Heart left ventricle (tissue), 16 donors: ENCODE measurements around the gene HDAC4. TPM values are rescaled to one million over a fixed set of nuclear protein-coding genes. Genes with fewer than 3 reads are reported as not detected.

ENCODE experiments used
- ATAC-seq, 4 donors: fragments of 200-7000 bp; cut with Tn5 transposase; one replicate each; pipeline ENCODE4 v1.9.1; 2020 to 2022; ENCODE audit warnings: moderate library complexity in 4 of 4, mild to moderate bottlenecking in 3 of 4, moderate number of reproducible peaks in 1 of 4
- DNase-seq, 5 donors: peaks; one replicate each; pipeline ENCODE4 v3.0.0-alpha.2; 2020
- H3K27ac ChIP-seq, 12 donors: fragments of 200-600 bp; sonication (generic) in 4 of 12; one replicate each; pipeline versions ENCODE4 v1.5.0 to v1.8.0; 2016 to 2022; ENCODE audit warnings: mild to moderate bottlenecking in 2 of 12
- H3K27me3 ChIP-seq, 9 donors: fragments of 200-600 bp; sonication (generic) in 2 of 9; one replicate each; pipeline versions ENCODE4 v1.5.1 to v1.8.0; 2016 to 2022; ENCODE audit warnings: mild to moderate bottlenecking in 3 of 9
- H3K36me3 ChIP-seq, 9 donors: fragments of 200-600 bp; sonication (generic) in 2 of 9; one replicate each; pipeline versions ENCODE4 v1.5.0 to v1.8.0; 2018 to 2022; ENCODE audit warnings: mild to moderate bottlenecking in 2 of 9
- H3K4me1 ChIP-seq, 12 donors: fragments of 200-600 bp; sonication (generic) in 4 of 12; one replicate each; pipeline versions ENCODE4 v1.5.0 to v1.8.0; 2016 to 2022; ENCODE audit warnings: mild to moderate bottlenecking in 3 of 12
- H3K4me3 ChIP-seq, 12 donors: fragments of 200-600 bp; sonication (generic) in 4 of 12; one replicate each; pipeline versions ENCODE4 v1.5.0 to v1.8.0; 2017 to 2022; ENCODE audit warnings: mild to moderate bottlenecking in 9 of 12, moderate library complexity in 4 of 12
- H3K9me3 ChIP-seq, 12 donors: fragments of 200-600 bp; sonication (generic) in 4 of 12; one replicate each; pipeline versions ENCODE4 v1.5.0 to v1.8.0; 2016 to 2022; ENCODE audit warnings: mild to moderate bottlenecking in 1 of 12
- POLR2A ChIP-seq, 2 donors: fragments of 450-650 bp; IDR thresholded peaks; one replicate each; pipeline ENCODE4 v1.6.1; 2017; ENCODE audit warnings: antibody characterized with exemption in 2 of 2, mild to moderate bottlenecking in 2 of 2, moderate library complexity in 2 of 2
- WGBS, 4 donors: extraction: QIAGEN DNeasy Blood & Tissue Kit in 2 of 4; methylation state at CpG; one replicate each; pipeline versions ENCODE4 v1.1.5 to v1.1.7; 2013 to 2018; 5-methylcytosine and 5-hydroxymethylcytosine counted together
- intact Hi-C, 10 donors: fragments of 100-400 bp; cut with DNase I; formaldehyde crosslinking; loops; one replicate each; pipeline versions ENCODE4 v1.11.1 to v1.14.2; 2022
- polyA plus RNA-seq, 2 donors: library from polyadenylated mRNA; stranded (reverse); fragments of 200-250 nt; gene quantifications; one replicate each; pipeline ENCODE4 v1.2.3, GENCODE V29; 2013
- total RNA-seq, 9 donors: library from RNA; depleted of rRNA in 2 of 9; stranded (reverse); fragments of >200 nt in 2 of 9; fragmentation: NEBNext Ultra II Directional in 3 of 9; extraction: Animal tissue kit (Norgen Biotek cat#: 25700) in 3 of 9; gene quantifications; one replicate each; pipeline versions ENCODE4 v1.1.0 to v1.2.4, GENCODE V29; 2016 to 2023
- TF ChIP-seq, protein P1 (sequence below), 12 donors: fragments of 200-600 bp; sonication (generic) in 4 of 12; IDR thresholded peaks; one replicate each; pipeline versions ENCODE4 v1.5.0 to v1.8.0; 2018 to 2022; ENCODE audit warnings: antibody characterized with exemption in 12 of 12, mild to moderate bottlenecking in 5 of 12
- donor health status: ischemic (EF 13 %, LVEDD 7.1; RV severe dilation, severe dysfunction).
- donor health status: healthy with polysubstance abuse.
- donor health status: DM: no; HTN: yes; CAD: no.
- donor health status: DM: no; HTN: no; CAD: no.
- donor health status: ischemic (EF 25% LVEDD 6.9; RV normal size, moderate dysfunction).
- donor health status: ischemic (EF 25% LVEDD 5.7; RV mildly dilated, moderate dysfunction).
- donor health status: healthy.
- donor health status: DM: yes; HTN: yes; CAD: no.
- donor health status: ischemic (EF 35%, LVEDD 5.7; RV mildly dilated, moderate dysfunction).
- donor health status: nonischemic (EF 11% LVEDD 7.7; RV severe dilation, severe dysfunction).
- donor health status: DM: yes; HTN: yes; CAD: no.
- donor health status: PGD.
- donor health status: ischemic (EF 29% LVEDD 5.4; RV normal size, mild dysfunction).
- donor health status: nonischemic (EF 23%, LVEDD 6.1; RV moderate dilation, normal function).

HDAC4 gene
- total and polyA plus RNA-seq, 11 donors, result 13.9 to 37.6 (median 27.5) TPM

DNA sequence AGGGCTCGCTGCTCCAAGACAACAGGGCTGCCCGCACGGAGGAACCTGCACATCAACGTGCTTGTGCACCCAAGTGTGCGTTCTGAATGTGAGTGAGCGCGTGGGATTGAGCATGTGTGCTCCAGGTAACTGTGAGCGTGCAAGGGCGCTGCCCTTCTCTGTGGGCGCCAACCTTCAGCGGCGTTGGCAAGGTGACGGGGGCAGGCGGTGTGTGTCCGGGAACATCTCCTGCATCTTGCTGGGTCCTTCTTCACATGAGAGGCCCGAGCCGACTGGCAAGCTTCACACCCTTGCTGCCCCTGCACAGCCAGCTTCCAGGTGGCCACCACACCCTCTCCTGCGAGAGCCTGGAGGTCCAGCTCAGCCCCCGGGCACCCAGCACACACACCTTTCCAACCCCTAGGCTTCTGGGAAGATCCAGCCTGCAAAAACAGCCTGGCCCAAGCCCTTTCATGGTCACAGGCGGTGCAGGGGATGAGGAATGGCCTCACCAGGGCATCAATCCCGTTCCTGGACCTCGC lies 220.9 kb downstream of the HDAC4 start:
- H3K27me3 ChIP-seq, result no peaks in the 10 kb centered on the region
- no peak overlapping the region for H3K4me3 ChIP-seq
- intact Hi-C loops, result no loop called here
- no peak for ATAC-seq
- H3K27ac ChIP-seq, result no peak overlapping the region
- peak in 2 of 5 donors; percentile 15 to 48 for DNase-seq
- peaks cover 0 to 59% (median 20%) of the 10 kb centered on the region in 9 donors for H3K36me3 ChIP-seq
- H3K9me3 ChIP-seq, result peaks cover 0 to 15% (median 0%) of the 10 kb centered on the region in 12 donors
- TF ChIP-seq POLR2A (IDR thresholded peaks at IDR 0.05), result no peak
- TF ChIP-seq, protein P1, sequence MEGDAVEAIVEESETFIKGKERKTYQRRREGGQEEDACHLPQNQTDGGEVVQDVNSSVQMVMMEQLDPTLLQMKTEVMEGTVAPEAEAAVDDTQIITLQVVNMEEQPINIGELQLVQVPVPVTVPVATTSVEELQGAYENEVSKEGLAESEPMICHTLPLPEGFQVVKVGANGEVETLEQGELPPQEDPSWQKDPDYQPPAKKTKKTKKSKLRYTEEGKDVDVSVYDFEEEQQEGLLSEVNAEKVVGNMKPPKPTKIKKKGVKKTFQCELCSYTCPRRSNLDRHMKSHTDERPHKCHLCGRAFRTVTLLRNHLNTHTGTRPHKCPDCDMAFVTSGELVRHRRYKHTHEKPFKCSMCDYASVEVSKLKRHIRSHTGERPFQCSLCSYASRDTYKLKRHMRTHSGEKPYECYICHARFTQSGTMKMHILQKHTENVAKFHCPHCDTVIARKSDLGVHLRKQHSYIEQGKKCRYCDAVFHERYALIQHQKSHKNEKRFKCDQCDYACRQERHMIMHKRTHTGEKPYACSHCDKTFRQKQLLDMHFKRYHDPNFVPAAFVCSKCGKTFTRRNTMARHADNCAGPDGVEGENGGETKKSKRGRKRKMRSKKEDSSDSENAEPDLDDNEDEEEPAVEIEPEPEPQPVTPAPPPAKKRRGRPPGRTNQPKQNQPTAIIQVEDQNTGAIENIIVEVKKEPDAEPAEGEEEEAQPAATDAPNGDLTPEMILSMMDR (IDR thresholded peaks at IDR 0.05), result no peak
- 93 to 96% (median 94%) methylated on average over 20 to 22 of the region's 22 CpGs for WGBS, 4 donors
- H3K4me1 ChIP-seq, result peaks cover 0 to 15% (median 5%) of the 10 kb centered on the region in 12 donors

DNA sequence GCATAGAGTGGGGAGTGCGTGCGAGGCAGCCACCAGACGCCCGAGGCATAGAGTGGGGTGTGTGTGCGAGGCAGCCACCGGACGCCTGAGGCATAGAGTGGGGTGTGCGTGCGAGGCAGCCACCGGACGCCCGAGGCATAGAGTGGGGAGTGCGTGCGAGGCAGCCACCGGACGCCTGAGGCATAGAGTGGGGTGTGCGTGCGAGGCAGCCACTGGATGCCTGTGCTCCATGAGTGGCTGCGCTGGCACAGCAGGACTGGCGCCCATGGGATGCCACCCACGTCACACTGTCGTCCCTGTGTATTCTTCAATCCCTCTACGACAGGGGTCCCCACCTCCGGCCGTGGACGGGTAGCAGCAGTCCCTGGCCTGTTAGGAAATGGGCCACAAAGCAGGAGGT lies 221.9 kb downstream of the HDAC4 start:
- Histone ChIP-seq H3K9me3 (peaks cover 0 to 25% (median 6%) of the 10 kb centered on the region in 12 donors), H3K36me3 (peaks cover 0 to 68% (median 24%) of the 10 kb centered on the region in 9 donors), H3K27ac (no peak overlapping the region), H3K27me3 (no peaks in the 10 kb centered on the region), H3K4me1 (peaks cover 0 to 15% (median 5%) of the 10 kb centered on the region in 12 donors), H3K4me3 (no peak overlapping the region)
- 95 to 98% (median 98%) methylated on average over 23 to 26 of the region's 26 CpGs for WGBS, 4 donors
- ATAC-seq (no peak), DNase-seq (peak in 2 of 5 donors; percentile 15 to 49)
- TF ChIP-seq, protein P1 (IDR thresholded peaks at IDR 0.05), result no peak
- TF ChIP-seq POLR2A (IDR thresholded peaks at IDR 0.05), result no peak
- intact Hi-C loops, result no loop called here

- peak in 1 of 5 donors; percentile 15 for DNase-seq
- no peak for ATAC-seq
- no peak overlapping the region for H3K4me3 ChIP-seq
- H3K27ac ChIP-seq, result no peak overlapping the region
- H3K4me1 ChIP-seq, result peaks cover 0 to 15% (median 5%) of the 10 kb centered on the region in 12 donors
- H3K36me3 ChIP-seq, result peaks cover 0 to 68% (median 24%) of the 10 kb centered on the region in 9 donors
- no peaks in the 10 kb centered on the region for H3K27me3 ChIP-seq
- peaks cover 0 to 29% (median 8%) of the 10 kb centered on the region in 12 donors for H3K9me3 ChIP-seq
- no peak for TF ChIP-seq POLR2A (IDR thresholded peaks at IDR 0.05)
- TF ChIP-seq, protein P1 (IDR thresholded peaks at IDR 0.05), result no peak
- WGBS, 4 donors, result 96 to 98% (median 97%) methylated on average over 10 of the region's 10 CpGs
- intact Hi-C loops, result no loop called here
Measured at GRCh38 chr2:239178484-239178883, 222.3 kb downstream of the HDAC4 start.

- H3K36me3 ChIP-seq, result peaks cover 0 to 68% (median 24%) of the 10 kb centered on the region in 9 donors
- TF ChIP-seq, protein P1 (IDR thresholded peaks at IDR 0.05), result no peak
- TF ChIP-seq POLR2A (IDR thresholded peaks at IDR 0.05), result no peak
- DNase-seq (peak in 3 of 5 donors; percentile 10 to 55 (median 19)), ATAC-seq (no peak)
- H3K27ac ChIP-seq, result no peak overlapping the region
- no peak overlapping the region for H3K4me3 ChIP-seq
- intact Hi-C loops, result no loop called here
- H3K9me3 ChIP-seq, result peaks cover 0 to 32% (median 10%) of the 10 kb centered on the region in 12 donors
- WGBS, 4 donors, result 93 to 98% (median 97%) methylated on average over 17 of the region's 17 CpGs
- H3K27me3 ChIP-seq, result no peaks in the 10 kb centered on the region
- peaks cover 0 to 15% (median 5%) of the 10 kb centered on the region in 12 donors for H3K4me1 ChIP-seq
Measured at GRCh38 chr2:239177908-239178307, 222.9 kb downstream of the HDAC4 start.
